ENCODE results near the gene ID3. TPM values are rescaled to one million over a fixed set of nuclear protein-coding genes. Genes with fewer than 3 reads are reported as not detected.

The ID3 gene
- total and polyA plus RNA-seq, 4 donors: 349 to 603 (median 379) TPM

GRCh38 chr1:23597635-23598388, 38.5 kb upstream of the ID3 start:
- 74 to 82% methylated on average over 4 of the region's 4 CpGs for WGBS, 2 donors
- no peaks in the 10 kb centered on the region for H3K36me3 ChIP-seq (ENCODE audit: control insufficient read depth in 1 of 2, insufficient read depth in 2 of 2, low read length in 1 of 2)
- DNase-seq: no peak
- no peaks in the 10 kb centered on the region for H3K4me1 ChIP-seq (ENCODE audit: control insufficient read depth in 1 of 2, insufficient read depth in 2 of 2, low read length in 2 of 2)
- no peak overlapping the region for H3K4me3 ChIP-seq (ENCODE audit: low read length in 2 of 2)
- no peaks in the 10 kb centered on the region for H3K9me3 ChIP-seq (ENCODE audit: control insufficient read depth, low read length)
- H3K27ac ChIP-seq (ENCODE audit: low read depth in 1 of 2, low read length in 2 of 2): no peak overlapping the region
- no peaks in the 10 kb centered on the region for H3K27me3 ChIP-seq (ENCODE audit: control insufficient read depth in 1 of 2, insufficient read depth in 2 of 2, low read length in 1 of 2)
- no peak for ATAC-seq (ENCODE audit: low FRiP score)
- intact Hi-C loops (cut with DNase I): no loop called here

GRCh38 chr1:23596382-23597358, 37.4 kb upstream of the ID3 start:
- Histone ChIP-seq H3K36me3 (ENCODE audit: control insufficient read depth in 1 of 2, insufficient read depth in 2 of 2, low read length in 1 of 2) (no peaks in the 10 kb centered on the region), H3K4me1 (ENCODE audit: control insufficient read depth in 1 of 2, insufficient read depth in 2 of 2, low read length in 2 of 2) (no peaks in the 10 kb centered on the region), H3K27me3 (ENCODE audit: control insufficient read depth in 1 of 2, insufficient read depth in 2 of 2, low read length in 1 of 2) (no peaks in the 10 kb centered on the region), H3K9me3 (ENCODE audit: control insufficient read depth, low read length) (no peaks in the 10 kb centered on the region), H3K4me3 (ENCODE audit: low read length in 2 of 2) (no peak overlapping the region), H3K27ac (ENCODE audit: low read depth in 1 of 2, low read length in 2 of 2) (no peak overlapping the region)
- 91 to 95% methylated on average over 10 of the region's 10 CpGs for WGBS, 2 donors
- DNase-seq (no peak), ATAC-seq (ENCODE audit: low FRiP score) (no peak)
- intact Hi-C loops (cut with DNase I): no loop called here

- Histone ChIP-seq H3K4me1 (ENCODE audit: control insufficient read depth in 1 of 2, insufficient read depth in 2 of 2, low read length in 2 of 2) (no peaks in the 10 kb centered on the region), H3K4me3 (ENCODE audit: low read length in 2 of 2) (no peak overlapping the region), H3K36me3 (ENCODE audit: control insufficient read depth in 1 of 2, insufficient read depth in 2 of 2, low read length in 1 of 2) (no peaks in the 10 kb centered on the region), H3K27me3 (ENCODE audit: control insufficient read depth in 1 of 2, insufficient read depth in 2 of 2, low read length in 1 of 2) (no peaks in the 10 kb centered on the region), H3K27ac (ENCODE audit: low read depth in 1 of 2, low read length in 2 of 2) (no peak overlapping the region), H3K9me3 (ENCODE audit: control insufficient read depth, low read length) (no peaks in the 10 kb centered on the region)
- intact Hi-C loops (cut with DNase I): no loop called here
- WGBS, 2 donors: 94 to 97% methylated on average over 7 of the region's 7 CpGs
- DNase-seq (no peak), ATAC-seq (ENCODE audit: low FRiP score) (no peak)
Observed at GRCh38 chr1:23594927-23595353, 35.6 kb upstream of the ID3 start.

- 61 to 63% methylated on average over 3 of the region's 3 CpGs for WGBS, 2 donors
- no peak for DNase-seq
- H3K27ac ChIP-seq (ENCODE audit: low read depth in 1 of 2, low read length in 2 of 2): no peak overlapping the region
- intact Hi-C loops (cut with DNase I): no loop called here
- no peak for ATAC-seq (ENCODE audit: low FRiP score)
- H3K4me3 ChIP-seq (ENCODE audit: low read length in 2 of 2): no peak overlapping the region
- no peaks in the 10 kb centered on the region for H3K36me3 ChIP-seq (ENCODE audit: control insufficient read depth in 1 of 2, insufficient read depth in 2 of 2, low read length in 1 of 2)
- H3K4me1 ChIP-seq (ENCODE audit: control insufficient read depth in 1 of 2, insufficient read depth in 2 of 2, low read length in 2 of 2): no peaks in the 10 kb centered on the region
- H3K27me3 ChIP-seq (ENCODE audit: control insufficient read depth in 1 of 2, insufficient read depth in 2 of 2, low read length in 1 of 2): no peaks in the 10 kb centered on the region
- no peaks in the 10 kb centered on the region for H3K9me3 ChIP-seq (ENCODE audit: control insufficient read depth, low read length)
Observed at GRCh38 chr1:23594149-23594907, 35.0 kb upstream of the ID3 start.

GRCh38 chr1:23593556-23594148, 34.4 kb upstream of the ID3 start:
- intact Hi-C loops (cut with DNase I): no loop called here
- WGBS, 2 donors: 47 to 49% methylated on average over 6 of the region's 6 CpGs
- ATAC-seq (ENCODE audit: low FRiP score) (no peak), DNase-seq (no peak)
- H3K36me3 ChIP-seq (ENCODE audit: control insufficient read depth in 1 of 2, insufficient read depth in 2 of 2, low read length in 1 of 2): no peaks in the 10 kb centered on the region
- no peak overlapping the region for H3K27ac ChIP-seq (ENCODE audit: low read depth in 1 of 2, low read length in 2 of 2)
- no peak overlapping the region for H3K4me3 ChIP-seq (ENCODE audit: low read length in 2 of 2)
- no peaks in the 10 kb centered on the region for H3K27me3 ChIP-seq (ENCODE audit: control insufficient read depth in 1 of 2, insufficient read depth in 2 of 2, low read length in 1 of 2)
- no peaks in the 10 kb centered on the region for H3K4me1 ChIP-seq (ENCODE audit: control insufficient read depth in 1 of 2, insufficient read depth in 2 of 2, low read length in 2 of 2)
- H3K9me3 ChIP-seq (ENCODE audit: control insufficient read depth, low read length): no peaks in the 10 kb centered on the region

GRCh38 chr1:23593042-23593521, 33.8 kb upstream of the ID3 start:
- 89 to 93% methylated on average over 5 of the region's 5 CpGs for whole genome bisulfite sequencing, 2 donors
- intact Hi-C loops (cut with DNase I): no loop called here
- ATAC-seq (ENCODE audit: low FRiP score): no peak
- Histone ChIP-seq H3K36me3 (ENCODE audit: control insufficient read depth in 1 of 2, insufficient read depth in 2 of 2, low read length in 1 of 2) (no peaks in the 10 kb centered on the region), H3K27ac (ENCODE audit: low read depth in 1 of 2, low read length in 2 of 2) (no peak overlapping the region), H3K27me3 (ENCODE audit: control insufficient read depth in 1 of 2, insufficient read depth in 2 of 2, low read length in 1 of 2) (no peaks in the 10 kb centered on the region), H3K4me1 (ENCODE audit: control insufficient read depth in 1 of 2, insufficient read depth in 2 of 2, low read length in 2 of 2) (no peaks in the 10 kb centered on the region), H3K9me3 (ENCODE audit: control insufficient read depth, low read length) (no peaks in the 10 kb centered on the region), H3K4me3 (ENCODE audit: low read length in 2 of 2) (no peak overlapping the region)
- DNase-seq: no peak

- intact Hi-C loops (cut with DNase I): no loop called here
- Histone ChIP-seq H3K27me3 (ENCODE audit: control insufficient read depth in 1 of 2, insufficient read depth in 2 of 2, low read length in 1 of 2) (no peaks in the 10 kb centered on the region), H3K9me3 (ENCODE audit: control insufficient read depth, low read length) (no peaks in the 10 kb centered on the region), H3K27ac (ENCODE audit: low read depth in 1 of 2, low read length in 2 of 2) (no peak overlapping the region), H3K4me3 (ENCODE audit: low read length in 2 of 2) (no peak overlapping the region), H3K4me1 (ENCODE audit: control insufficient read depth in 1 of 2, insufficient read depth in 2 of 2, low read length in 2 of 2) (no peaks in the 10 kb centered on the region), H3K36me3 (ENCODE audit: control insufficient read depth in 1 of 2, insufficient read depth in 2 of 2, low read length in 1 of 2) (no peaks in the 10 kb centered on the region)
- DNase-seq (no peak), ATAC-seq (ENCODE audit: low FRiP score) (no peak)
- 88 to 89% methylated on average over 4 of the region's 4 CpGs for WGBS, 2 donors
Observed at GRCh38 chr1:23592209-23592892, 33.0 kb upstream of the ID3 start.

All from aorta (tissue), 5 donors.